Glutamatergic neuron (in vitro differentiated cells): ENCODE results near the gene TIFAB. TPM values are rescaled to one million over a fixed set of nuclear protein-coding genes. Genes with fewer than 3 reads are reported as not detected.
"Not testable (repeated sequence)": the region's sequence is repeated elsewhere in the genome, so short reads cannot be mapped to it uniquely, and the experiment has no call there.

Experiments
- DNase-seq: peaks from one replicate; pipeline ENCODE4 v3.0.0; 2022
- H3K27ac Mint-ChIP-seq: one replicate; pipeline ENCODE4 v1.8.0; 2020; ENCODE audit warnings: mild to moderate bottlenecking, mixed read lengths, inconsistent platforms; ENCODE audit not compliant: unreplicated experiment
- H3K27me3 Mint-ChIP-seq: one replicate; pipeline ENCODE4 v1.8.0; 2020; ENCODE audit warnings: mild to moderate bottlenecking, moderate library complexity, mixed read lengths, inconsistent platforms; ENCODE audit not compliant: unreplicated experiment
- H3K36me3 Mint-ChIP-seq: one replicate; pipeline ENCODE4 v1.8.0; 2020; ENCODE audit warnings: mild to moderate bottlenecking, mixed read lengths, inconsistent platforms; ENCODE audit not compliant: unreplicated experiment
- H3K4me1 Mint-ChIP-seq: one replicate; pipeline ENCODE4 v1.8.0; 2020; ENCODE audit warnings: mild to moderate bottlenecking, low read depth, mixed read lengths, inconsistent platforms; ENCODE audit not compliant: unreplicated experiment
- H3K4me3 Mint-ChIP-seq: one replicate; pipeline ENCODE4 v1.8.0; 2020; ENCODE audit warnings: mild to moderate bottlenecking, mixed read lengths, inconsistent platforms; ENCODE audit not compliant: unreplicated experiment
- H3K9me3 Mint-ChIP-seq: one replicate; pipeline ENCODE4 v1.8.0; 2020; ENCODE audit warnings: mild to moderate bottlenecking, moderate library complexity, mixed read lengths, inconsistent platforms; ENCODE audit not compliant: unreplicated experiment
- long read RNA-seq: library from polyadenylated mRNA; unstranded; transcript quantifications from one replicate; pipeline ENCODE4 v2.0.0, GENCODE V29; 2020; ENCODE audit not compliant: unreplicated experiment
- total RNA-seq: library from RNA; stranded (reverse); fragmentation: NEBNext Ultra II Directional; extraction: Animal tissue kit (Norgen Biotek cat#: 25700); gene quantifications from one replicate; pipeline ENCODE4 v1.2.1, GENCODE V29; 2021; ENCODE audit not compliant: unreplicated experiment
- TF ChIP-seq, protein P1 (sequence below): fragments of 200-600 bp; sonication (generic); IDR thresholded peaks from one replicate; pipeline ENCODE4 v1.5.0; 2021; ENCODE audit not compliant: partially characterized antibody, unreplicated experiment

TIFAB gene
- not detected for total RNA-seq
- long read RNA-seq, result 0 reads

DNA sequence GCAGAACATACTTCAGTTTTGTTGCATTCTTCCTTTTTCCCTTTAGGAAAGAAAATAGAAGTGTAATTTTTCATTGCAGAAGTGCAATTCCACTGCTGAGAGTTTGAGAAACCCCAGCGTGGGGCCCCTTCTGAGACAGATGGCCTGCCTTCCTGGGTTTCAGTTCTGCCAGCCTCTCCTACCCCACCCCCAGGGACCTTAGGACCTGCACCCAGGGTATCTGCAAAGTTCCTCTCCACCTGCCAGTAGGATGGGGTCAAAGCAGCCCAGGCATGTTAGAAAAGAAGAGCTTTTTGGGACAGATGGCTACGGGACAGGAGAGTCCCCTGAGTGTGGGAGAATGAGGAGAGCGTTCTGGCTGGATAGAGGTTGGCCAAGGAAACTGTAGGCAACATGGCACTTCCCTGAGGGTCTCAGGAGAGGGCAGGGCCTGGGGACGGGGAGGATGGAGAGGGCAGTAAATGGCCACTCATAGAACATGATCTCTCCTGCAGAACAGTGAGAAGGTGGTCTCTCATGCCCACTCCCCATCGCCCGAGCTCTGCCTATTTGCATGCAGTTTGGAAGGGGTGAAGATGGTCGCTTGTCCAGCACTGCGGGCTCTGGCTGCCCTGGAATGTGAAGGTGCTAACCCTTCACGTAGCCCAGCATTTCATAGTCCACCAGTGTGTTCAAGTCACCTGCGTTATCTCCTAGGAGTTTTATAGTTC, at the start of gene TIFAB:
TIFAB (minus strand) TSS at position 31 of the 710 bp plus-strand sequence. CDS start 2,412 bp downstream, outside the sequence.
- peaks cover 4% of the 10 kb centered on the region for H3K36me3 Mint-ChIP-seq
- peaks cover 5% of the 10 kb centered on the region for H3K27me3 Mint-ChIP-seq
- TF ChIP-seq, protein P1, sequence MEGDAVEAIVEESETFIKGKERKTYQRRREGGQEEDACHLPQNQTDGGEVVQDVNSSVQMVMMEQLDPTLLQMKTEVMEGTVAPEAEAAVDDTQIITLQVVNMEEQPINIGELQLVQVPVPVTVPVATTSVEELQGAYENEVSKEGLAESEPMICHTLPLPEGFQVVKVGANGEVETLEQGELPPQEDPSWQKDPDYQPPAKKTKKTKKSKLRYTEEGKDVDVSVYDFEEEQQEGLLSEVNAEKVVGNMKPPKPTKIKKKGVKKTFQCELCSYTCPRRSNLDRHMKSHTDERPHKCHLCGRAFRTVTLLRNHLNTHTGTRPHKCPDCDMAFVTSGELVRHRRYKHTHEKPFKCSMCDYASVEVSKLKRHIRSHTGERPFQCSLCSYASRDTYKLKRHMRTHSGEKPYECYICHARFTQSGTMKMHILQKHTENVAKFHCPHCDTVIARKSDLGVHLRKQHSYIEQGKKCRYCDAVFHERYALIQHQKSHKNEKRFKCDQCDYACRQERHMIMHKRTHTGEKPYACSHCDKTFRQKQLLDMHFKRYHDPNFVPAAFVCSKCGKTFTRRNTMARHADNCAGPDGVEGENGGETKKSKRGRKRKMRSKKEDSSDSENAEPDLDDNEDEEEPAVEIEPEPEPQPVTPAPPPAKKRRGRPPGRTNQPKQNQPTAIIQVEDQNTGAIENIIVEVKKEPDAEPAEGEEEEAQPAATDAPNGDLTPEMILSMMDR, result no peak
- no peak within 1 kb of the TSS for H3K4me3 Mint-ChIP-seq
- no peak within 1 kb of the TSS for H3K27ac Mint-ChIP-seq
- peaks cover 9% of the 10 kb centered on the region for H3K4me1 Mint-ChIP-seq
- DNase-seq, result no peak
- H3K9me3 Mint-ChIP-seq, result peaks cover 7% of the 10 kb centered on the region

DNA sequence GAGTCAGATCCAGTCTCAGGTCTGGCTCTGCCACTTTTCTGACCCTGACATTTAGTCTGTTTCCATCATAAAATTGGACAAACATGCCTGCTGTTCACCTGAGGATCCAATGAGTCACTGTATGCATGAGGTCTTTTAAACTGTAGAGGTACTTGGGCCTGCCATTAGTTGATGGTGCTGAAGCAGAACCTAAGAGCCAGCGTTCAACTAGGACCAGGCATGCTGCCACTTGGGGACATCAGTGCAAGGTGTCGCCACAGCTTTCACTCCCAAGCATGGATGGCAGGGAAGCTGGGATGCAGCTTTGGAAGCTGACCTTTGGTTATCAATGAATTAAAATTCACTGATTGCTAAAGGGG, 46.5 kb upstream of the TIFAB start:
- TF ChIP-seq, protein P1, result no peak
- H3K27me3 Mint-ChIP-seq, result peaks cover 17% of the 10 kb centered on the region
- H3K9me3 Mint-ChIP-seq, result peaks cover 4% of the 10 kb centered on the region
- H3K4me3 Mint-ChIP-seq, result peak overlapping the region; percentile 43
- H3K4me1 Mint-ChIP-seq, result peaks cover 47% of the 10 kb centered on the region
- no peak for DNase-seq
- peak overlapping the region; percentile 97 for H3K27ac Mint-ChIP-seq
- no peaks in the 10 kb centered on the region for H3K36me3 Mint-ChIP-seq

DNA sequence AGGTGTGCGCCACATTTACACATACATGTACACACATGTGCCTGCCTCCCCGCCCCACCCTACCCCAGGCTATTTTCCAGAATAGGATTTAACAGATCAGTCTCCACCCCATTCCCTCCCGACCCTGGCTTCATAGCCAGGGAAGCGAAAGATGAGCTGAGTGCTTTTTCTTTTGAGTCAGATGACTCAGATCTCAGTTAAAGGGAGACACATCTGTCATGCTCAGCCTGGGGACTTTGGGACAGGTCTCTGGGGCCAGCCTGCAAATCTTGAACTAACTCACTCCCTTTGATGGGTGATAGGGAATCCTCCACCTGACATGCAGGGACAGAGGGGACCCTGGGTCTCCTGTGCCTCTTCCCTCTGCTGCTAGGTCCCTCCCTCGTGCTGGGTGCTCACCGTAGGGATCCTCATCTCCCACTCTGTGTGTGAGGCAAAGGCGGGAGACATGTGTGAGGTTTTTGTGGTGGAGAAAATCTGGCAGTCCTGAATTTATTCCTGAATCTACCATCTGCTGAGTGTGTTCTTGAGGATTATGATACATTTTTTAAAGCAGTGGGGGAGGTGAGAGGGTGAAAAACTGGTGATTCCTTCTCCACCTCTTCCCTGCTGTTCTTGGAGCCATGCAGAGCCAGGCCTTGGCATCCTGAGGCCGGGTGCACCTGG, 46.0 kb upstream of the TIFAB start:
- Mint-ChIP-seq H3K27me3 (peaks cover 16% of the 10 kb centered on the region), H3K4me3 (peak overlapping the region; percentile 70), H3K4me1 (peaks cover 42% of the 10 kb centered on the region), H3K27ac (peak overlapping the region; percentile 97), H3K36me3 (no peaks in the 10 kb centered on the region), H3K9me3 (peaks cover 3% of the 10 kb centered on the region)
- TF ChIP-seq, protein P1, result no peak
- DNase-seq, result peak; percentile 36

- not testable (repeated sequence) for DNase-seq, H3K9me3 Mint-ChIP-seq, H3K36me3 Mint-ChIP-seq, H3K27ac Mint-ChIP-seq, H3K4me3 Mint-ChIP-seq
- H3K4me1 Mint-ChIP-seq, result peaks cover 34% of the 10 kb centered on the region
- peaks cover 15% of the 10 kb centered on the region for H3K27me3 Mint-ChIP-seq
These were observed 43.4 kb upstream of the TIFAB start for GRCh38 chr5:135495531-135495930.

DNA sequence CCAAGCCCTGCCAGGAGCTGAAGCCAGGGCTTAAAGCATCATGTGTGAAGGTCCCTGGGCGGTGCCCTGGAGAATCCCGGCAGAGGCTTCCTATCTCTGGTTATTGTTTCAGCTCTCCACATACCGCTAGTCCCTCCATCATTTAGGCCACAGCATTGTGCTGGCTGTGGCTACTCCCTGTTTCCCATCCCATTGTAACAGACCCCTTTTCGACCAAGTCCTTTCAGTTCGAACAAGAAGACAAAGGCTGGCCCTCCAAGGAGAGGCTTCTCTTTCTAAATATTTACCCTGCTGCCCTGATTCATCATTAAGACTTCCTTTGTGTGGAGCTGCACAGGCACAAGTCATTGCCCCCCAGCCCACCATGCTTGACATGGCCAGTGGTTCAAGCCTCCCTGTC, 42.0 kb upstream of the TIFAB start:
- Mint-ChIP-seq H3K36me3 (no peaks in the 10 kb centered on the region), H3K9me3 (peaks cover 4% of the 10 kb centered on the region), H3K4me1 (peaks cover 37% of the 10 kb centered on the region), H3K27me3 (peaks cover 17% of the 10 kb centered on the region), H3K27ac (peak overlapping the region; percentile 40), H3K4me3 (no peak overlapping the region)
- TF ChIP-seq, protein P1, result no peak
- DNase-seq, result no peak
